ENCODE data around the gene AGPS. TPM values are rescaled to one million over a fixed set of nuclear protein-coding genes. Genes with fewer than 3 reads are reported as not detected.

The AGPS gene
- polyA plus RNA-seq, 3 donors, result 7.1 to 26.9 (median 16.7) TPM

DNA sequence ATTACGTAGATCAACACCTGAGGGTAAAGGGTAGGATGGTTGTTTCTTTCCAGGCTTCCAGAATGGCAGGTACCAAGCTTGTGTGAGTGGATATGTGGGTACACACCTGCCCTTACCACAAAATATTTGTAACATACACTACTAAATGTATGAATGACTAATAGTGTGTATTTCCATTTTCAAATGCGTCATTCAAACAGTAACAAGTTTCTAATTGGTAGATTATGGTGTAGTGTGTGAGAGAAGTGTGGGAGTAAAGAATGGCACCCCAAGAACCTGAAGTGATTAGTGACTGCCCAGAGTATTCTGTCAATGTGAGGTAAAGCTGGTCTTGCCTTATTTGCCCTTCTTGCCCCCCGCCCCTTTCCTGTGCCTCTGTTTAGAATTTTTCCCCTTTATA is 21.1 kb downstream of the AGPS start:
- Histone ChIP-seq H3K9me3 (replicated peaks in 1 of 2; ENCODE audit: control insufficient read depth in 1 of 2, insufficient read depth in 1 of 2, low read length in 2 of 2) (no peaks in the 10 kb centered on the region), H2AFZ (ENCODE audit: insufficient read depth, low read depth, low read length, poor library complexity, severe bottlenecking) (no peak overlapping the region), H3K36me3 (replicated peaks in 1 of 2; ENCODE audit: control insufficient read depth in 1 of 2, insufficient read depth in 2 of 2, low read length in 2 of 2) (no peaks in the 10 kb centered on the region), H3K27me3 (ENCODE audit: control insufficient read depth in 2 of 2, insufficient read depth in 2 of 2, low read length in 2 of 2) (no peaks in the 10 kb centered on the region), H3K4me2 (replicated peaks; ENCODE audit: extremely low read depth, low read length, poor library complexity, severe bottlenecking) (no peak overlapping the region), H3K4me3 (replicated peaks in 1 of 3; ENCODE audit: low read depth in 2 of 3, low read length in 3 of 3) (no peak overlapping the region), H3K9ac (ENCODE audit: insufficient read depth, low read length, poor library complexity, severe bottlenecking) (no peak overlapping the region), H3K27ac (ENCODE audit: low read depth in 1 of 2, low read length in 2 of 2) (peak overlapping the region in 1 of 2 donors; percentile 23), H4K20me1 (ENCODE audit: insufficient read depth, low read length) (peaks cover 76% of the 10 kb centered on the region), H3K79me2 (ENCODE audit: insufficient read depth, low read length) (peaks cover 96% of the 10 kb centered on the region), H3K4me1 (ENCODE audit: control insufficient read depth in 1 of 2, insufficient read depth in 2 of 2, low read length in 2 of 2) (no peaks in the 10 kb centered on the region)
- intact Hi-C loops (cut with micrococcal nuclease), result no loop called here
- TF ChIP-seq, protein P1, sequence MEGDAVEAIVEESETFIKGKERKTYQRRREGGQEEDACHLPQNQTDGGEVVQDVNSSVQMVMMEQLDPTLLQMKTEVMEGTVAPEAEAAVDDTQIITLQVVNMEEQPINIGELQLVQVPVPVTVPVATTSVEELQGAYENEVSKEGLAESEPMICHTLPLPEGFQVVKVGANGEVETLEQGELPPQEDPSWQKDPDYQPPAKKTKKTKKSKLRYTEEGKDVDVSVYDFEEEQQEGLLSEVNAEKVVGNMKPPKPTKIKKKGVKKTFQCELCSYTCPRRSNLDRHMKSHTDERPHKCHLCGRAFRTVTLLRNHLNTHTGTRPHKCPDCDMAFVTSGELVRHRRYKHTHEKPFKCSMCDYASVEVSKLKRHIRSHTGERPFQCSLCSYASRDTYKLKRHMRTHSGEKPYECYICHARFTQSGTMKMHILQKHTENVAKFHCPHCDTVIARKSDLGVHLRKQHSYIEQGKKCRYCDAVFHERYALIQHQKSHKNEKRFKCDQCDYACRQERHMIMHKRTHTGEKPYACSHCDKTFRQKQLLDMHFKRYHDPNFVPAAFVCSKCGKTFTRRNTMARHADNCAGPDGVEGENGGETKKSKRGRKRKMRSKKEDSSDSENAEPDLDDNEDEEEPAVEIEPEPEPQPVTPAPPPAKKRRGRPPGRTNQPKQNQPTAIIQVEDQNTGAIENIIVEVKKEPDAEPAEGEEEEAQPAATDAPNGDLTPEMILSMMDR (IDR thresholded peaks at IDR 0.05), result no peak
- no peak overlapping the region for H3K4me3 Mint-ChIP-seq
- no peaks in the 10 kb centered on the region for H3K9me3 Mint-ChIP-seq
- no peaks in the 10 kb centered on the region for H3K27me3 Mint-ChIP-seq (ENCODE audit: low read depth in 3 of 3)
- peak overlapping the region in 3 of 7 donors; percentile 46 to 63 (median 57) for H3K27ac Mint-ChIP-seq
- WGBS (ENCODE audit: insufficient coverage), result no CpG with 5 or more reads among the region's 3 CpGs
- peaks cover 11% of the 10 kb centered on the region for H3K4me1 Mint-ChIP-seq
- peaks cover 4% of the 10 kb centered on the region in 2 donors for H3K36me3 Mint-ChIP-seq
- DNase-seq, result no peak

DNA sequence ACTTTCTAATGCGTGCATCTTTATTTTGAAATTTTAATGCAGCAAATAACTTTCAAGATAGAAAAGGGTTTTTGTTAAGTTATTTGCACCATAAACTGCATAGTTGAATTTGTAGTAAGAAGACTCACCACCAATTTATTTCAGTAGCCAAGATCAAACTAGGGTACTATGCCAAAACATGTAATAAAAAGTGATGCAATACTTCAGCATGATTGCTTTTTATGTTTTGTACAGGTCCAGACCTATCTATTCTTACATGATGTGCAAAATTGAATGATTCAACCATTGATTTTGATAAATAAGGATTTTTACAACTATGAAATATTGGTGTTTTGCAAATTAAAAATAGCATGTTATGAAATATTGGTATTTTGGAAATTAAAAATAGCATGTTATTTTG is 26.7 kb downstream of the AGPS start:
- no peak overlapping the region for H3K4me3 Mint-ChIP-seq
- Histone ChIP-seq H3K79me2 (ENCODE audit: insufficient read depth, low read length) (peaks cover 92% of the 10 kb centered on the region), H3K9ac (ENCODE audit: insufficient read depth, low read length, poor library complexity, severe bottlenecking) (no peak overlapping the region), H2AFZ (ENCODE audit: insufficient read depth, low read depth, low read length, poor library complexity, severe bottlenecking) (no peak overlapping the region), H3K4me3 (replicated peaks in 1 of 3; ENCODE audit: low read depth in 2 of 3, low read length in 3 of 3) (no peak overlapping the region), H3K27ac (ENCODE audit: low read depth in 1 of 2, low read length in 2 of 2) (peak overlapping the region in 1 of 2 donors; percentile 6), H3K9me3 (replicated peaks in 1 of 2; ENCODE audit: control insufficient read depth in 1 of 2, insufficient read depth in 1 of 2, low read length in 2 of 2) (no peaks in the 10 kb centered on the region), H3K4me2 (replicated peaks; ENCODE audit: extremely low read depth, low read length, poor library complexity, severe bottlenecking) (no peak overlapping the region), H4K20me1 (ENCODE audit: insufficient read depth, low read length) (peaks cover 40% of the 10 kb centered on the region), H3K36me3 (replicated peaks in 1 of 2; ENCODE audit: control insufficient read depth in 1 of 2, insufficient read depth in 2 of 2, low read length in 2 of 2) (peaks cover 12 to 28% of the 10 kb centered on the region in 2 donors), H3K4me1 (ENCODE audit: control insufficient read depth in 1 of 2, insufficient read depth in 2 of 2, low read length in 2 of 2) (no peaks in the 10 kb centered on the region), H3K27me3 (ENCODE audit: control insufficient read depth in 2 of 2, insufficient read depth in 2 of 2, low read length in 2 of 2) (no peaks in the 10 kb centered on the region)
- peaks cover 0 to 2% (median 0%) of the 10 kb centered on the region in 7 donors for H3K9me3 Mint-ChIP-seq
- H3K27ac Mint-ChIP-seq, result no peak overlapping the region
- peaks cover 5% of the 10 kb centered on the region for H3K4me1 Mint-ChIP-seq
- peaks cover 20 to 25% of the 10 kb centered on the region in 2 donors for H3K36me3 Mint-ChIP-seq
- DNase-seq, result no peak
- intact Hi-C loops (cut with micrococcal nuclease), result loop anchor here (5.0 kb wide), 3 partner anchors 82 to 252 kb away; partner anchors contain the start of gene NFE2L2 (in 1 of the 2)
- TF ChIP-seq, protein P1 (IDR thresholded peaks at IDR 0.05), result no peak
- WGBS (ENCODE audit: insufficient coverage), result no CpG with 5 or more reads among the region's 1 CpG
- H3K27me3 Mint-ChIP-seq (ENCODE audit: low read depth in 3 of 3), result no peaks in the 10 kb centered on the region

All from CD14-positive monocyte (primary cell).